ENCODE data around the gene CD40.

CD40 gene

GRCh38 chr20:46108435-46108841 lies 9.7 kb upstream of the CD40 start:
- Histone ChIP-seq H3K27me3 (ENCODE audit: insufficient read depth, low read length, poor library complexity) (no peaks in the 10 kb centered on the region), H2BK15ac (replicated peaks; ENCODE audit: low read depth) (no peak overlapping the region)
- WGBS (ENCODE audit: extremely low coverage, insufficient coverage, low lambda C conversion rate), result no CpG with 5 or more reads among the region's 5 CpGs

GRCh38 chr20:46108976-46109375 lies 9.1 kb upstream of the CD40 start:
- no peak overlapping the region for H3K27ac ChIP-seq (ENCODE audit: low read depth, low read length)
- H2AK5ac ChIP-seq (ENCODE audit: low read length), result no peak overlapping the region
- H4K8ac ChIP-seq (ENCODE audit: low read depth, low read length), result no peak overlapping the region
- no peak overlapping the region for H3K23ac ChIP-seq (ENCODE audit: low read length)
- H3K4me2 ChIP-seq (ENCODE audit: low read length), result no peak overlapping the region
- H3K79me1 ChIP-seq (ENCODE audit: low read length), result no peaks in the 10 kb centered on the region
- no peak overlapping the region for H2BK15ac ChIP-seq (replicated peaks; ENCODE audit: low read depth)
- no peak overlapping the region for H4K5ac ChIP-seq (ENCODE audit: low read length)
- H3K79me2 ChIP-seq (ENCODE audit: control insufficient read depth, insufficient read depth, low read length), result no peaks in the 10 kb centered on the region
- no peak overlapping the region for H3K4me3 ChIP-seq (ENCODE audit: low read length)
- H2BK5ac ChIP-seq (ENCODE audit: low read length), result no peak overlapping the region
- no peak overlapping the region for H3K56ac ChIP-seq (ENCODE audit: low read length)
- H3K9ac ChIP-seq (ENCODE audit: low read length), result no peak overlapping the region
- H3K18ac ChIP-seq (ENCODE audit: low read length), result no peak overlapping the region
- no peak overlapping the region for H2BK120ac ChIP-seq (ENCODE audit: low read depth, low read length)
- H3K4ac ChIP-seq (ENCODE audit: low read depth, low read length), result no peak overlapping the region
- H3K36me3 ChIP-seq (ENCODE audit: control insufficient read depth, insufficient read depth, low read length), result no peaks in the 10 kb centered on the region
- no peaks in the 10 kb centered on the region for H3K4me1 ChIP-seq (ENCODE audit: control insufficient read depth, low read depth, low read length)
- DNase-seq, result no peak
- WGBS (ENCODE audit: extremely low coverage, insufficient coverage, low lambda C conversion rate), result no CpG with 5 or more reads among the region's 14 CpGs
- H3K27me3 ChIP-seq (ENCODE audit: insufficient read depth, low read length, poor library complexity), result no peaks in the 10 kb centered on the region

More at GRCh38 chr20:46108435-46108841, 9.7 kb upstream of the CD40 start:
- no peak overlapping the region for H3K27ac ChIP-seq (ENCODE audit: low read depth, low read length)
- H3K36me3 ChIP-seq (ENCODE audit: control insufficient read depth, insufficient read depth, low read length), result no peaks in the 10 kb centered on the region
- H3K56ac ChIP-seq (ENCODE audit: low read length), result no peak overlapping the region
- no peak overlapping the region for H3K9ac ChIP-seq (ENCODE audit: low read length)
- H3K79me2 ChIP-seq (ENCODE audit: control insufficient read depth, insufficient read depth, low read length), result no peaks in the 10 kb centered on the region
- no peak overlapping the region for H3K23ac ChIP-seq (ENCODE audit: low read length)
- H3K4me3 ChIP-seq (ENCODE audit: low read length), result no peak overlapping the region
- no peak overlapping the region for H2BK5ac ChIP-seq (ENCODE audit: low read length)
- no peak overlapping the region for H3K18ac ChIP-seq (ENCODE audit: low read length)
- H2AK5ac ChIP-seq (ENCODE audit: low read length), result no peak overlapping the region
- H3K79me1 ChIP-seq (ENCODE audit: low read length), result no peaks in the 10 kb centered on the region
- no peak overlapping the region for H2BK120ac ChIP-seq (ENCODE audit: low read depth, low read length)
- H4K8ac ChIP-seq (ENCODE audit: low read depth, low read length), result no peak overlapping the region
- no peaks in the 10 kb centered on the region for H3K4me1 ChIP-seq (ENCODE audit: control insufficient read depth, low read depth, low read length)
- H3K4me2 ChIP-seq (ENCODE audit: low read length), result no peak overlapping the region
- no peak overlapping the region for H4K5ac ChIP-seq (ENCODE audit: low read length)
- no peak overlapping the region for H3K4ac ChIP-seq (ENCODE audit: low read depth, low read length)
- no peak for DNase-seq

- no peak overlapping the region for H3K9ac ChIP-seq (ENCODE audit: low read length)
- no peaks in the 10 kb centered on the region for H3K79me2 ChIP-seq (ENCODE audit: control insufficient read depth, insufficient read depth, low read length)
- no peak overlapping the region for H3K18ac ChIP-seq (ENCODE audit: low read length)
- no peak overlapping the region for H4K5ac ChIP-seq (ENCODE audit: low read length)
- no peak overlapping the region for H3K56ac ChIP-seq (ENCODE audit: low read length)
- H3K27ac ChIP-seq (ENCODE audit: low read depth, low read length), result no peak overlapping the region
- no peaks in the 10 kb centered on the region for H3K4me1 ChIP-seq (ENCODE audit: control insufficient read depth, low read depth, low read length)
- H2BK5ac ChIP-seq (ENCODE audit: low read length), result no peak overlapping the region
- H3K4me2 ChIP-seq (ENCODE audit: low read length), result no peak overlapping the region
- H2BK120ac ChIP-seq (ENCODE audit: low read depth, low read length), result no peak overlapping the region
- peaks cover 1% of the 10 kb centered on the region for H3K27me3 ChIP-seq (ENCODE audit: insufficient read depth, low read length, poor library complexity)
- H3K36me3 ChIP-seq (ENCODE audit: control insufficient read depth, insufficient read depth, low read length), result no peaks in the 10 kb centered on the region
- no peak overlapping the region for H4K8ac ChIP-seq (ENCODE audit: low read depth, low read length)
- WGBS (ENCODE audit: extremely low coverage, insufficient coverage, low lambda C conversion rate), result no CpG with 5 or more reads among the region's 5 CpGs
- H2AK5ac ChIP-seq (ENCODE audit: low read length), result no peak overlapping the region
- no peak overlapping the region for H3K4me3 ChIP-seq (ENCODE audit: low read length)
- no peak overlapping the region for H3K4ac ChIP-seq (ENCODE audit: low read depth, low read length)
- no peak for DNase-seq
- no peaks in the 10 kb centered on the region for H3K79me1 ChIP-seq (ENCODE audit: low read length)
- H2BK15ac ChIP-seq (replicated peaks; ENCODE audit: low read depth), result no peak overlapping the region
- no peak overlapping the region for H3K23ac ChIP-seq (ENCODE audit: low read length)
Observed at GRCh38 chr20:46111028-46111835, 6.9 kb upstream of the CD40 start.

- no peak overlapping the region for H3K4ac ChIP-seq (ENCODE audit: low read depth, low read length)
- no peak for DNase-seq
- H3K79me2 ChIP-seq (ENCODE audit: control insufficient read depth, insufficient read depth, low read length), result no peaks in the 10 kb centered on the region
- H3K79me1 ChIP-seq (ENCODE audit: low read length), result no peaks in the 10 kb centered on the region
- H3K56ac ChIP-seq (ENCODE audit: low read length), result no peak overlapping the region
- H4K5ac ChIP-seq (ENCODE audit: low read length), result no peak overlapping the region
- H2BK5ac ChIP-seq (ENCODE audit: low read length), result no peak overlapping the region
- H2BK120ac ChIP-seq (ENCODE audit: low read depth, low read length), result no peak overlapping the region
- H3K4me3 ChIP-seq (ENCODE audit: low read length), result no peak overlapping the region
- H3K36me3 ChIP-seq (ENCODE audit: control insufficient read depth, insufficient read depth, low read length), result no peaks in the 10 kb centered on the region
- no peak overlapping the region for H2AK5ac ChIP-seq (ENCODE audit: low read length)
- no peak overlapping the region for H4K8ac ChIP-seq (ENCODE audit: low read depth, low read length)
- no peak overlapping the region for H3K9ac ChIP-seq (ENCODE audit: low read length)
- no peak overlapping the region for H3K27ac ChIP-seq (ENCODE audit: low read depth, low read length)
- no peak overlapping the region for H3K4me2 ChIP-seq (ENCODE audit: low read length)
- H3K4me1 ChIP-seq (ENCODE audit: control insufficient read depth, low read depth, low read length), result no peaks in the 10 kb centered on the region
- no peak overlapping the region for H2BK15ac ChIP-seq (replicated peaks; ENCODE audit: low read depth)
- H3K18ac ChIP-seq (ENCODE audit: low read length), result no peak overlapping the region
- no peak overlapping the region for H3K23ac ChIP-seq (ENCODE audit: low read length)
- H3K27me3 ChIP-seq (ENCODE audit: insufficient read depth, low read length, poor library complexity), result peaks cover 1% of the 10 kb centered on the region
Observed at GRCh38 chr20:46111836-46112212, 6.3 kb upstream of the CD40 start.

- WGBS (ENCODE audit: extremely low coverage, insufficient coverage, low lambda C conversion rate), result no CpG with 5 or more reads among the region's 10 CpGs
- Histone ChIP-seq H3K27ac (ENCODE audit: low read depth, low read length) (no peak overlapping the region), H3K79me1 (ENCODE audit: low read length) (no peaks in the 10 kb centered on the region)
Observed at GRCh38 chr20:46112430-46113112, 5.5 kb upstream of the CD40 start.

More at GRCh38 chr20:46112430-46113112, 5.5 kb upstream of the CD40 start:
- Histone ChIP-seq H3K9ac (ENCODE audit: low read length) (no peak overlapping the region), H3K4ac (ENCODE audit: low read depth, low read length) (no peak overlapping the region), H2AK5ac (ENCODE audit: low read length) (no peak overlapping the region), H3K4me3 (ENCODE audit: low read length) (no peak overlapping the region), H3K4me2 (ENCODE audit: low read length) (no peak overlapping the region), H3K56ac (ENCODE audit: low read length) (no peak overlapping the region), H3K23ac (ENCODE audit: low read length) (no peak overlapping the region), H4K8ac (ENCODE audit: low read depth, low read length) (no peak overlapping the region), H2BK120ac (ENCODE audit: low read depth, low read length) (no peak overlapping the region), H2BK5ac (ENCODE audit: low read length) (no peak overlapping the region), H2BK15ac (replicated peaks; ENCODE audit: low read depth) (no peak overlapping the region), H3K27me3 (ENCODE audit: insufficient read depth, low read length, poor library complexity) (peaks cover 1% of the 10 kb centered on the region), H3K79me2 (ENCODE audit: control insufficient read depth, insufficient read depth, low read length) (no peaks in the 10 kb centered on the region), H3K4me1 (ENCODE audit: control insufficient read depth, low read depth, low read length) (no peaks in the 10 kb centered on the region), H3K18ac (ENCODE audit: low read length) (no peak overlapping the region), H4K5ac (ENCODE audit: low read length) (no peak overlapping the region), H3K36me3 (ENCODE audit: control insufficient read depth, insufficient read depth, low read length) (no peaks in the 10 kb centered on the region)
- no peak for DNase-seq

All from mesendoderm (in vitro differentiated cells).